ENCODE measurements around the gene CAVIN1.

Gene CAVIN1

DNA sequence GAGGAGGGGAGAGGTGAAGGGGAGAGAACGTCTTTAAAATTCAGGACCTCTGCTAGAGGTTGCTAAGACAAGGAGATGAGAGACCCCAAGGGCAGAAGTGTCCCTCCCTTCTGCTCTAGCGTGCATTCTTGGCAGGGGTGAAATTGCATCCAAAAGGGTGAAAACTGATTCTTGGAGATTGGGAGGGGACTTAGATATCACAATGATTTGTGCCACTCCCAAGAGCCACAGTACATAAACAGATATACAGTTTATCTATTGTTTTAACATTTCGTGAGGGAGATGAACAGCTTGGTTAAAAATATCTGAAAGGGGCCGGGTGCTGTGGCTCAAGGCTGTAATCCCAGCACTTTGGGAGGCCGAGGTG is 12.8 kb downstream of the CAVIN1 start:
- no peak overlapping the region for H3K27ac ChIP-seq (replicated peaks)
- no peak for DNase-seq (ENCODE audit: low read depth in 1 of 2, low spot score in 1 of 2)
- H3K4me3 ChIP-seq (replicated peaks; ENCODE audit: insufficient read depth, low read length), result no peak overlapping the region
- no peak for TF ChIP-seq GABPA (IDR thresholded peaks at IDR 0.05; ENCODE audit: low read depth)
- TF ChIP-seq, protein P1, sequence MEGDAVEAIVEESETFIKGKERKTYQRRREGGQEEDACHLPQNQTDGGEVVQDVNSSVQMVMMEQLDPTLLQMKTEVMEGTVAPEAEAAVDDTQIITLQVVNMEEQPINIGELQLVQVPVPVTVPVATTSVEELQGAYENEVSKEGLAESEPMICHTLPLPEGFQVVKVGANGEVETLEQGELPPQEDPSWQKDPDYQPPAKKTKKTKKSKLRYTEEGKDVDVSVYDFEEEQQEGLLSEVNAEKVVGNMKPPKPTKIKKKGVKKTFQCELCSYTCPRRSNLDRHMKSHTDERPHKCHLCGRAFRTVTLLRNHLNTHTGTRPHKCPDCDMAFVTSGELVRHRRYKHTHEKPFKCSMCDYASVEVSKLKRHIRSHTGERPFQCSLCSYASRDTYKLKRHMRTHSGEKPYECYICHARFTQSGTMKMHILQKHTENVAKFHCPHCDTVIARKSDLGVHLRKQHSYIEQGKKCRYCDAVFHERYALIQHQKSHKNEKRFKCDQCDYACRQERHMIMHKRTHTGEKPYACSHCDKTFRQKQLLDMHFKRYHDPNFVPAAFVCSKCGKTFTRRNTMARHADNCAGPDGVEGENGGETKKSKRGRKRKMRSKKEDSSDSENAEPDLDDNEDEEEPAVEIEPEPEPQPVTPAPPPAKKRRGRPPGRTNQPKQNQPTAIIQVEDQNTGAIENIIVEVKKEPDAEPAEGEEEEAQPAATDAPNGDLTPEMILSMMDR (IDR thresholded peaks at IDR 0.05; ENCODE audit: insufficient read depth, low read length), result no peak
- TF ChIP-seq, protein P2, sequence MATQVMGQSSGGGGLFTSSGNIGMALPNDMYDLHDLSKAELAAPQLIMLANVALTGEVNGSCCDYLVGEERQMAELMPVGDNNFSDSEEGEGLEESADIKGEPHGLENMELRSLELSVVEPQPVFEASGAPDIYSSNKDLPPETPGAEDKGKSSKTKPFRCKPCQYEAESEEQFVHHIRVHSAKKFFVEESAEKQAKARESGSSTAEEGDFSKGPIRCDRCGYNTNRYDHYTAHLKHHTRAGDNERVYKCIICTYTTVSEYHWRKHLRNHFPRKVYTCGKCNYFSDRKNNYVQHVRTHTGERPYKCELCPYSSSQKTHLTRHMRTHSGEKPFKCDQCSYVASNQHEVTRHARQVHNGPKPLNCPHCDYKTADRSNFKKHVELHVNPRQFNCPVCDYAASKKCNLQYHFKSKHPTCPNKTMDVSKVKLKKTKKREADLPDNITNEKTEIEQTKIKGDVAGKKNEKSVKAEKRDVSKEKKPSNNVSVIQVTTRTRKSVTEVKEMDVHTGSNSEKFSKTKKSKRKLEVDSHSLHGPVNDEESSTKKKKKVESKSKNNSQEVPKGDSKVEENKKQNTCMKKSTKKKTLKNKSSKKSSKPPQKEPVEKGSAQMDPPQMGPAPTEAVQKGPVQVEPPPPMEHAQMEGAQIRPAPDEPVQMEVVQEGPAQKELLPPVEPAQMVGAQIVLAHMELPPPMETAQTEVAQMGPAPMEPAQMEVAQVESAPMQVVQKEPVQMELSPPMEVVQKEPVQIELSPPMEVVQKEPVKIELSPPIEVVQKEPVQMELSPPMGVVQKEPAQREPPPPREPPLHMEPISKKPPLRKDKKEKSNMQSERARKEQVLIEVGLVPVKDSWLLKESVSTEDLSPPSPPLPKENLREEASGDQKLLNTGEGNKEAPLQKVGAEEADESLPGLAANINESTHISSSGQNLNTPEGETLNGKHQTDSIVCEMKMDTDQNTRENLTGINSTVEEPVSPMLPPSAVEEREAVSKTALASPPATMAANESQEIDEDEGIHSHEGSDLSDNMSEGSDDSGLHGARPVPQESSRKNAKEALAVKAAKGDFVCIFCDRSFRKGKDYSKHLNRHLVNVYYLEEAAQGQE (IDR thresholded peaks at IDR 0.05; ENCODE audit: insufficient replicate concordance, low read depth), result no peak
- no peak for TF ChIP-seq SPI1 (IDR thresholded peaks at IDR 0.05; ENCODE audit: borderline replicate concordance, low read depth)
- no peak for TF ChIP-seq POLR2AphosphoS5 (IDR thresholded peaks at IDR 0.05; ENCODE audit: low read depth)
- H3K27me3 ChIP-seq (ENCODE audit: insufficient read depth, poor library complexity, severe bottlenecking), result no peaks in the 10 kb centered on the region

DNA sequence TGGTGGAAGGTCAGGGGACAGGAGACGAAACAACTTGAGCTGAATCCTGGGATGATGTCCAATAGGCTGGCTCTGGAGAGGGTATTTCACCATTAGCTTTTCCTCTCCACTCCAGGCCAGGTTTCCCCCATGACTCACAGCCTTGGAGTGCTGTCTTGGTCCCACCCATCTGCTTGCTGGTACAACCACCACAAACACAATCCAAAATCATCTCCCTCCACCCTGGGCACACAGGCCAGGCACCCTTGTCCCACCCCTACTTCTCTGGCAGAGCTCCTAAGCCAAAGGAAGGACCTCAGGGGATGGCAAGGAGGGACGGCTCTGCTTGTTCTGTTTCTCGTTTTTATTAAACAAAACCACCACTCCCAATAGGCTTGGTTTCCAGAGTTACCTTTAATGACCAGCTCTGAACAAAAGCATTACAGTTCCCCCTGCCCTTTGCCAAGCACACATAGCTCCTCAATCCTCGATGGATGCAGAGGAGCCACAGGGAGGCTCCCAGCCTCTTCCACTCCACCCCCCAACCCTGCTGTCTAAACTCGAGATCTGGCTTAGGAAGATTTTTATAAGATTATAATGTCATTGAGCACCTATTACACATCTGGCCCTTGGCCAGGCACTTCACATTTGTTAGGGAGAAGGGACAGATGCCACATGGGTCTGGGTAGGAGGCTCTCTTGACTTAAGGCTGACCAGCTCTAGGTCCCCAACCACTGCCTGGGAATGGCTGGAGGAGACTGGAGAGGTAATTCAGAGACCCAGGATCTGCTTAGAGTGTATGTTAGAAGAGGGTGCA is 13.3 kb downstream of the CAVIN1 start:
- Histone ChIP-seq H3K27ac (replicated peaks) (no peak overlapping the region), H3K27me3 (ENCODE audit: insufficient read depth, poor library complexity, severe bottlenecking) (no peaks in the 10 kb centered on the region), H3K4me3 (replicated peaks; ENCODE audit: insufficient read depth, low read length) (no peak overlapping the region)
- no peak for DNase-seq (ENCODE audit: low read depth in 1 of 2, low spot score in 1 of 2)
- TF ChIP-seq GABPA (IDR thresholded peaks at IDR 0.05; ENCODE audit: low read depth) (no peak), SPI1 (IDR thresholded peaks at IDR 0.05; ENCODE audit: borderline replicate concordance, low read depth) (no peak), POLR2AphosphoS5 (IDR thresholded peaks at IDR 0.05; ENCODE audit: low read depth) (no peak)
- TF ChIP-seq, protein P1 (IDR thresholded peaks at IDR 0.05; ENCODE audit: insufficient read depth, low read length), result no peak
- TF ChIP-seq, protein P2 (IDR thresholded peaks at IDR 0.05; ENCODE audit: insufficient replicate concordance, low read depth), result no peak

DNA sequence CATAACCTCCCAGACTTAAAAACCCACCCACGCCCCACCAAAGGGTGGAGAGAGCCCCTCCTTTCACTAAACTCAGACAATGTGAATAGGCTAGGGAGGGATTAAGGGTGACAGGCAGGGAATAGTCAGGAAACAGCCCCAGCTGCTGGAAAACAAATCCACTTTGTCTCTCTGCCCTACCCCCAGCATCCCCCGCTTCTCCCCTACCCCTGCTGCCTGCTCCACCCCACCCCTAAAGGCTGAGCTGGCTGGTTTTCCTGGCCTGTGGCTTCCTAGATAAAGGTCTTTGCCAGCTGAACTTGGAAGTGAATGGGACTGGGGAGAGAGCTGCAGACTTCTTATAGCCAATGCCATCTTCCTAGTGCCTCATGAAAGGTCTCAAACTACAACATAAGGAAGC is 15.0 kb downstream of the CAVIN1 start:
- DNase-seq (ENCODE audit: low read depth in 1 of 2, low spot score in 1 of 2), result no peak
- no peak overlapping the region for H3K27ac ChIP-seq (replicated peaks)

More for the DNA sequence above, 15.0 kb downstream of the CAVIN1 start:
- Histone ChIP-seq H3K4me3 (replicated peaks; ENCODE audit: insufficient read depth, low read length) (no peak overlapping the region), H3K27me3 (ENCODE audit: insufficient read depth, poor library complexity, severe bottlenecking) (peaks cover 5% of the 10 kb centered on the region)
- TF ChIP-seq SPI1 (IDR thresholded peaks at IDR 0.05; ENCODE audit: borderline replicate concordance, low read depth) (no peak), GABPA (IDR thresholded peaks at IDR 0.05; ENCODE audit: low read depth) (no peak), POLR2AphosphoS5 (IDR thresholded peaks at IDR 0.05; ENCODE audit: low read depth) (no peak)
- TF ChIP-seq, protein P2 (IDR thresholded peaks at IDR 0.05; ENCODE audit: insufficient replicate concordance, low read depth), result no peak
- TF ChIP-seq, protein P1 (IDR thresholded peaks at IDR 0.05; ENCODE audit: insufficient read depth, low read length), result no peak

Data from HL-60 (cell line).